Dermis blood vessel endothelial cell (primary cell): ENCODE data around the gene C2CD3. TPM values are rescaled to one million over a fixed set of nuclear protein-coding genes. Genes with fewer than 3 reads are reported as not detected.

ENCODE experiments used
- DNase-seq: peaks from one replicate; pipeline ENCODE4 v3.0.0; 2010
- total RNA-seq: library from RNA; depleted of rRNA; stranded (reverse); fragments of >200 nt; gene quantifications from 2 replicates; pipeline ENCODE4 v1.2.3, GENCODE V29; 2014

The C2CD3 gene, protein sequence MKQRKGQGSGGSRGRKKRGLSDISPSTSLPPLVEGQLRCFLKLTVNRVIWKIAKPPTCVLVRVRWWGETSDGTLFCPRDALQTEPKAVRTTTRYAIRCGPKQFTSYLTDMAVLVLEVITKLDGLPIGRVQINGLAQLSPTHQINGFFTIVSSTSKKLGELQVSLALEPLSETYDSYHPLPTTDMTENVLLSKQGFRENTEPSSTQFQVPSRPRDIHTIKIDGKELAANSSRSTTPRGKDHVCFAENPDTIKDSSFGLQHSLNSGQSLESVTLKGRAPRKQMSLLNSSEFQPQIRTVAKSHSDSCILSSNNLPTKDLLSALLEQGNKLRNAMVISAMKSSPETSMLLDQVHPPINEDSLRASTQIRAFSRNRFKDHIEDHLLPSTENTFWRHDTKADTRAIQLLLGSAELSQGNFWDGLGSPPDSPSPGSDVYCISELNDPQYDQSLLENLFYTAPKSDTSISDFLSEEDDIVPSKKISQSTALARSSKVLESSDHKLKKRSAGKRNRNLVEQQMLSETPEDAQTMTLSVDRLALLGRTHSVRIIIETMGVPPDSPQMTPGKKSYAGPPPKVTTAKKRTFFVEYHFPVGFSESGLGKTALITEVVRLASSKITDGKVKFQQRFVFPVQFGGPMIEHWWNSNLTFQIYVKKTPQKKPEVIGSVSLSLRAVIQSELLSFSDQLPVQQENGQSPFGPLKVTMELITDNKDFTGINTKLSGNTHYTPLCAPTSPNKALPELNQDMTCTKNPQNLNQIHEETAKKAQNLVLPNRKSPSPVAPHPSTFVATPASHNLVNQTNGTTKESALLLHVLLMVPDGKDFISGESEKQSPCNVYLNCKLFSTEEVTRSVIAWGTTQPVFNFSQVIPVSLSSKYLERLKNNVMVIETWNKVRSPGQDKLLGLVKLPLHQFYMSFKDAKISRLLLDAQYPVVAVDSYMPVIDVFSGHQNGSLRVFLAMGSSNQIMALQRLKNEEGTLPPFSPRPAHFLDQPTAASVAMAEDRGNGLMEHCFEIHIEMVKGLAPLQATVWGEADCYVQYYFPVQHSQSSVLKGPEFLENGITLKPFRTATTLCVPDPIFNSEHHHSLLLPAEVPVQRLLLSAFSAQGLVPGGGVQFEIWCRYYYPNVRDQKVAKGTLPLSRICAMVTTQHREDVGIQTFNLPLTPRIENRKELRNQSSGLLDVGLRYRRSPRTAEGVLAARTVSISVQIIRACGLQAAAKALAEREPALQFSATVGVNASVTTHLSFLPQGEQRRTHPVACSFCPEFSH (N-terminal part only)
- 13.4 and 14.4 TPM in 2 replicates for total RNA-seq

DNA sequence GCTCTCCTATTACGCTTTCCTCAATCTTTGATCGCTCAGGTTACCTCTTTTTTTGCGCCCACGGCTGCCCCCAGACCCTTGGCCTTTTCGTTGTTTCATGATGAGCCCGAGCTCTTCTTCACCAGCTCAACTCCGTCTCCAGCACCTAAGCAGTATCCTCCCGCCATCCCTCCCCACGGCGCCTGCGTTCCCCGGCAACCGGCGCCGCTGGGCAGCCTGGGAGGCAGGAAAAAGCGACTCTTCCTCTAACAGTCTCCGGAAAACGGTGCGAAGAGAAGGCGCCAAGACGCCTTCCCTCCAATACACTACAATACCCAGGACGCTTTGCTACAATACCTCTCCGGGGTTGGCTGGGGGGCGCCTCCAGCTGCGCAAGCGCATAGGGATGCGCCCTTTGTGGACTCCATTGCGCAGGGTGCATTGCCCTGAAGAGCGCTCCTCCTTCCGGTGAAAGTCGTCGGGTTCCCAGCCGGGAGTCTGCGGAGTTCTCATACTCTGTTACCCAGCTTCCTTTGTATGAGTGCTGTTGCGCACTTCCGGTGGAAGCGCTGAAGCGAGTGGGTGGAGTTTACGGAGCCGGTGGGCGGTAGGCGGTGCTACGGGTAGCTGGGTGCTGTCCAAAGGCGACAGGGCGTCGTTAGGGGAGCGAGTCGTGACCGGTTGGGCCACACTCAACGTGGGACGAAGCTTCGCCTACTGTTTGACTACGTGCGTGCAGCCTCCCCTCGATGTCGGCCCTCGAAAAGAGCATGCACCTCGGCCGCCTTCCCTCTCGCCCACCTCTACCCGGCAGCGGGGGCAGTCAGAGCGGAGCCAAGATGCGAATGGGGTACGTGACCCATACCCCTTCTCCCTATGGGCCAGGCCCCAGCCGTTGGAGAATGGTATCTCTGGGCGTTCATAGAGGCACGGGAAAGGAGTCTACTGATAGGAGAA is at the start of gene C2CD3, which contains the start of gene PPME1:
TSS of gene C2CD3 (minus strand) at position 309 of the 936 bp plus-strand sequence. CDS start at position 99, 210 bp downstream.
TSS of gene PPME1 (plus strand) at position 596 of the 936 bp plus-strand sequence. CDS start at position 729, 133 bp downstream.
- peak; percentile 99 for DNase-seq

DNA sequence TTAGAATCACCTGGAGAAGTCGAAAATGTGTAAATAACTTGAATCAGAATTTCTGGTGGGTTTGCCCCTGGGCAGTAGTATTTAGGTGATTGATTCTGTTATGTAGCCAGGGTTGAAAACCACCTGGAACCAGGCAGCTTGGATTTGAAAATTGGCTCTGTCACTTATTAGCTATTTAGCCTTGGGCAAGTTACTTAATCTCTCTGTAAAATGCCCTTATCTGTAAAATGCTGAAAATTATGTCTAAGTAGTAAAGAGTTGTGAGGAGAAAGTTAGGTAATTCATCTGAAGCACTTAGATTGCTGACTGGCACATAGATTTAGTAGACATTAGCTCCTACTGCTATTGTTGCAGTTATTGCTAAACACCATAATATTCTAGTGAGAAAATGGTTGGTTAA is 49.6 kb upstream of the C2CD3 start:
- no peak for DNase-seq

DNA sequence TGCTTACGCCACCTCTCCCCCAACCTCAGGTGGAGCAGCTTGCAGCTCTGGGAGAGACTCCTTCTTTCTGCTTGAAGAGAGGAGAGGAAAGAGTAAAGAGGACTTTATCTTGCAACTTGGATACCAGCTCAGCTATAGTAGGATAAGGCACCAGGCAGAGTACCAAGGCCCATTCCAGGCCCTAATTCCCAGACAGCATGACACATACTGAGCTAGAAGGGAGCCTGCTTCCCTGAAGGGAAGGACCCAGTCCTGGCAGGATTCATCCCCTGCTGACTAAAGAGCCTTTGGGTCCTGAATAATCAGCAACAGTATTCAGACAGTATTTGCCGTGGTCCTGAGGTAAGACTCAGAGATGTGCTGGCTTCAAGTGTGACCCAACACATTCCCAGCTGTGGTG is 41.7 kb upstream of the C2CD3 start:
- no peak for DNase-seq

DNA sequence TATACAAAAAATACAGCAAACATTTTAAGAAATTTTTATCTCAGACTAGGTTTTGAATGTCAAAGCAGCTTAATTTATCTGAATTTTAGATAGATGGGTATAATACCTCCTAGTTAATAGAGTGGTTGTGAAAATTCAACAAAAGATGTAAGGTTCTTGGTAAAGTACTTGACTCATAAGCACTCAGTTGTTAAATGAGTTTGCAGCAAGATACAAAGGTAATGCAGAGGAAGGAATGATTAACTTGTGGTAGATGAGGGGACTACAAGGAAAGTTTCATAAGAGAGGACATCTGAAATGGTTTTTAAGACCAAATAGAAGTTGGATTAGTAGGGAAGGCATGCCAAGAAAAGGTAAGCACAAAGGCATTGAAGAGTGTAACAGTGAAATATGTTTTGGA is 37.7 kb upstream of the C2CD3 start:
- DNase-seq = no peak

DNA sequence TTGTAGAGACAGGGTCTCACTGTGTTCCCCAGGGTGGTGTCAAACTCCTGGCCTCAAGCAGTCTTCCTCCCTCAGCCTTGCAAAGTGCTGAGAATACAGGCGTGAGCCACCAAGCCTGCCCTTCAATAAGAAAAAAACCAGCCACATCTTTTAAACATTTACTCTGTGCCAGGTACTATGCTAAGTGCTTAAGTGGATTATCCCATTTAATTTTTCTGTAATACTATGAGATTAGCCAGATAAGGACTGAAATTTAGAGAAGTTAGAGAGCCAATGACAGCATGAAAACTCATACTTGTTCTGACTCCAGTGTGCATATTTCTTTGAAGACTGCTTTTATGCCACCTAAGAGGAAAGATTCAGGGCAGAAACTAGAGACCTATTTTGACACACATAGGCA is 35.9 kb upstream of the C2CD3 start:
- DNase-seq = no peak

DNA sequence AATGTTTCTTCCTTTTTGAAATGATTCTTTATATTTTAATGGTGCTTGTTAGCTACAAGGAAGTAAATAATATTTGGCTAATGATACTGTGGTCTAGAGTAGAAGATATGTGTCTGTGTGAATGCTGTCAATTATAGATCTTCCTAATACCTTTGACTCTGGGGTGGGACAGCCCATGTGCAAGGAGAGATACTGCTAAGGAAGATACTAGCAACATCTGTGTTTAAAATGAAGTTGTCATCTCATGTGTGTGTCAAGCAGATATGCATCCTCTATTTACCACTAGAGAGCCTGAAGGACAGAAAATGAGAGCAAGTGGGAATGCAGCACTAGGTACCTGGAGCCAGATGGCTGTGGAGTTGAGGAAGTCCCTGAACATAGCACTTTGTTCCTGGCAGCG is 34.4 kb upstream of the C2CD3 start:
- DNase-seq = no peak

DNA sequence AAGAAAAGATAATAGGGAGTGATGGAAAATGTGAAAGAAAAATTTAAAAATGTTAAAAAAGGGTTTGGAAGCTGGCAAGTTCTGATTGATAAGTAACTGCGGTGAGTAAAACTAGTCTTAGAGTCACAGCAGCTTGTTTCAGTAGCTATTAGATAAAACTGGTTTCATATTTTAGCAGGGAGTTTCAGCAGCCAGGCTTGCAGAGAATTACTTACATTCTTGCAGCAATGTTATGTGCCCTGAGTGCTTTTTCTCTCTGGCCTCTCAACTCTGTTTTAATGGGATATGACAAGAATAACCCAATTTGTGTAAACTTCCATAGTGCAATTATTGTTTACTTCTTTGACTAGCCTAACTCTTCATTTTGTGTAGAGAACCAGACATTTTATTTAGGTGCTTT is 33.9 kb upstream of the C2CD3 start:
- no peak for DNase-seq

DNA sequence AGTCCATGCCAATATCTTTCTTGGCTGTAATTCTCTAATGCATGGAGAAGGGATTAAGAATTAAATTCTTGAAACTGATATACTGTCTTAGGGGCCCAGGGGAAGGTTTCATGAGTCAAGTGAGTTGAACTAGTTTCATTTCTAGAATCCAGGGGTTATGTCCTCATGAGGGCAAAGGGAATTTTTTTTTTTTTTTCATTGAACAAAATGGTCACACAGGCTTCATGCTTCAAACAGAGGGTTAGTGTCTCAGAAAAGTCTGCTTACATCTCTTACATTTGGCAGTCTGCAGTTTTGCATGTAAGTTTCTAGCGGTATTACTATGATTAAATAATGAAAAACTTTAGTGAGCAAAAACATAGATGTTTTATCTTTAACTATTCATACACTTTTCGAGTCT is 33.2 kb upstream of the C2CD3 start:
- DNase-seq = no peak

DNA sequence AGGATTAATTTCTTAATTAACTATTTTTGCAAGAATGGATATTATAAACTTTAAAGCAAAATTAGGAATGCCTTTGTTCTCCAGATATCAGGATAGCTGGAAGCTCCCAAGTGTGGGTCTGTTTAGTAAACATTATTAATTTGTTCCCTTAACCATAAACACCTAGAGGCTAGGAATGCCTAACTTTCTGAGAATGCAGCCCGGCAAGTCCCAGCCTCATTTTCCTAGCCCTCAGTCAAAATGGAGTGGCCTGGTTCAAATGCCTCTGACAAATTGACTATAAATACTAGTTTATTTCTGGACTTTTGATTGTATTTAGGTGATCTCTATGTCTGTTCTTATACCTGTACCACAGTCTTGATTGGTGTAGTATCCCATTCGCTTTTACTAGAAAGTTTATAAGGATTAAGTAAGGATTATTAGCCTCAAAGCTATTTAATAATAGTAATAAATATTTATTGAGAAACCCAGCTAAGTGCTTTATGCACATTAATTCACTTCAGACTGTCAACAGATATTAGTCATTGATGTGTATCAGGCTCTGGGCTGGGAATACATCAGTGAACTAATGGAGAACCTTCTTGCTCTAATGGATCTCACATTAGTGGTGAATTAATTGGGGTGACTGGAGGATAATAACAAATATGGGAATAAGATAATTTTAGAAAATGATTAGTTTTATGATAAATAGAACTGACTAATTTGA is 26.1 kb upstream of the C2CD3 start:
- DNase-seq = no peak

DNA sequence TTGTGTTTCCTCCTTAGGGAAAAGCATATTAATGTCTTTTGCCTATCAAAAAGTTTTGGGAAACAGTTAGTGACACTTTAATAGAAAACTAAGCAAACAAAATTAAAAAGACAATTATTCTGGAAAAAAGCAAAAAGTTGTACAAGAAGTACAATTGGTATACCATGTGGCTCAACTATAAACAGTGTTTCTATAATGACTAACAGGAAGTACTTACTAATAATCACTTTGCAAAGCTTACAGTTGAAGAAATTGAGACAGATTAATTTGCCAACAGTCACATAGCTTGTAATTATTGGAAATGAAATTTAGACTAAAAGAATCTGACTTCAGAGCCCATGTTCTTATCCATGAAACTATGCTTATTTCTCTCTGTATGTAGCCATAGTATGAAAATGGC is 25.0 kb upstream of the C2CD3 start:
- DNase-seq = peak; percentile 40

DNA sequence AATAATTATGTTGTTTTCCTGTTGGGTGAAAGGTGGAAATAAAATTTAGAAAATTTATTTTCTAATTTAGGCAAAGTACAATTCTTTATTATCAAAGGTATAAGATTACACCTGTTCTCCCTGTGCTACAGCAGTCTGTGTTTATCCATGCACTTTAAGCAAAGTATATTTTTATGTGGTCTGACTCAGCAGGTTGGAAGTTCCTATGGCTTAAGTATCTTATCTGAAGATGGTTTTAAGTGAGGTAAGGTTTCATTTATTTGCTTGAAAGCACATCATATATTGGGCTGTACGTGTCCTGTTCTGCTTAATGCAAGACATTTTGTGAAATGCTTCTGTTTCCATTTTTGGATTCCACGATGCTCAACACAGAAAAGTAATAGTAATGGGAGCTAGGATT is 14.9 kb upstream of the C2CD3 start:
- no peak for DNase-seq

DNA sequence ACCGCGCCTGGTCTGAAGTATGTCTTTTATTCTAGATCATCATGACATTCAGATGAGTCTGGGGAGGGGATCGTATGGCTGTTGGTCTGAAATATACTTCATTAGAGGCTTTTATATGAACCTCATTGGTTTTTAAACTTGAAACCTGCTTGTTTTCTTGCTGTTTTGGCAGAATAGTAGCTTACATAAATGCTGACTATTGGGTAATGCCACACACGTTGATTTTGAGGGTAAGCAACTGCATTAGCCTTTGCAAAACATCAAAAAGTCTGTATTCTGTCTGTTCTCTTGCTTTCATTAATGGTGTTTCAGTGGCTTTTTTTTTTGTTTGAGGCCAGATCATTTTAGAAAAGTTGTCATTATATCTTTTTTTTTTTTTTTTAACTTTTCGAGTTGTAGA is 14.5 kb upstream of the C2CD3 start:
- no peak for DNase-seq

DNA sequence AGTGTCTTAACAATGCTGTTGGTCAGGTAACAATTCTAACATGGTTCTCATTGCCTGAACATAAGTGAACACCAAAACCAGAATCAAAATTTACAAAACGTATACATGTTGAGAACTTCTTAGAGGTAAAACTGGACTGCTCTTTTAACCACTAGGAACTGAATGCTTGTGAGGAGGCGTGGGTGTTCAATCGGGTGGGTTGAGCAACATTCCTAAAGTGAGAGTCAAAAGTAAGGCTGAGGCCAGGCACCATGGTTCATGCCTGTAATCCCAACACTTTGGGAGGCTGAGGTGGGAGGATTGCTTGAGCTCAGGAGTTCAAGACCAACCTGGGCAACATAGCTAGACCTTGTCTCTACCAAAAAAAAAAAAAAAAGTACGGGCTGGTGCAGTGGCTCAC is 11.8 kb upstream of the C2CD3 start:
- no peak for DNase-seq

DNA sequence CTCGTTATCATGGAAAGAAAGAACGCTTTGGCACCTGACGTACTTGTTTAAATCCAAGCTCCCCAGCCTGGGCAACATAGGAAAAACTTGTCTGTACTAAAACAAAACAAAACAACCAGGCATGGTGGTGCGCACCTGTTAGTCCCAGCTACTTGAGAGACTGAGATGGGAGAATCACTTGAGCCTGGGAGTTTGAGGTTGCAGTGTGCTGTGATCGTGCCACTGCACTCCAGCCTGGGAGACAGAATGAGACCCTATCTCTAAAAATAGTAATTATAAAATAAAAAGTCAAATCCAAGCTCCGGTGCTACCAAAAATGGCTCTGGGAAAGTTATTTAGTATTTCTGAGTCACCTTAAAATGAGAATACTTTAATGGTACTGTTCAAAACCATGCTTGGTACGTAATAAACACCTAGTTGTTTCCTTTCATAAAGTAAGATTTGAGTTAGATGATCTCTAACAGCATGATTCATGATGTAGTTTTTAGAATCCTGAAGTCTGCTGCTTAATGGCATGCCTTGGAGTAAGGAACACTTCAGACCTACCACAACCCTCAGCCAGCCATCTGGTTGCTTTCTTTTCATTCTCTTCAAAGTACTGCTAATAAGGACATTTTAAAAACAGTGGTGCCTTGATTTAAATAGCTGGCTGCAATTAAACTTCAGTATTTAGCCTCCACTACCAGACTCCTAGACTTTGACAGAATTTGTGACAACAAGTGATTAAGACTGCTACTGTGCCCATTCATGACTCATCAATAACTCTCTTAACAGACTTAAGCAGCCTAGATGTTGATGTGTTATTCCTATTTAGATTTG is 8.6 kb upstream of the C2CD3 start:
- peak; percentile 30 for DNase-seq

DNA sequence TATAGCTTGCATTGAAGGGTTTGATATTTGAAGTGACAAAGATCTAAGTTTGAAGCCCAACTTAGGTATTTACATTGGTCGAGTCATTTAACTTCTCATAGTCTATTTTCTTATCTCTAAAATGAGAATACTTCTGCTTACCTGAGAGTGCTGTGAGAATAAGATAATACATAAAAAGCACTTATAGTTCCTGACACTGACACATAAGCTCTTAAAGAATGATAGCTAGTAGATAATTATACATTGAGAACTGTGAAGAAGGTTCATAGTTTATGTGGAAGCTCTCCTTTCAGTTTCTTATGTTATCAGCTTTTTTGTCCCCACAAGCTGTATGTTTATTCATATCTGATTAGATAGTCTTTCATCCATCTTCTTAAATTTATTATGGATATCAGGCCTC is 5.1 kb upstream of the C2CD3 start:
- DNase-seq = no peak

DNA sequence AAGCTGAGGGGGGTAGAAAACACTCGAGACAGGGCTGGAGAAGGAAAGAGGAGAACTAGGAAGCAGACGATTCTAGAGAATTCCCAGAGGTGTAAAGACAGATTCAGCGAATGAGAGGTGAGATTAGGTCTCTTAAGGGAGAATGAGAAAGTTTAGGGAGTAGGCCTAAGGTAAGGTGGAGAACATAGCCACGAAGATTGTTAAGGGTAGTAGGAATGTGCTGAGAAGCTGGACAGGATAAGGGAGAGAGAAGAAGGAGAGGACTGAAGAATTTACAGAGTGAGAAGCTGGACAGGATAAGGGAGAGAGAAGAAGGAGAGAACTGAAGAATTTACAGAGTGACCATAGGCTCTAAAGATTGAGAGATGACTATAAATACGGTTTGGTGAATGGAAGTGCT is 1.2 kb upstream of the C2CD3 start:
- peak; percentile 12 for DNase-seq

DNA sequence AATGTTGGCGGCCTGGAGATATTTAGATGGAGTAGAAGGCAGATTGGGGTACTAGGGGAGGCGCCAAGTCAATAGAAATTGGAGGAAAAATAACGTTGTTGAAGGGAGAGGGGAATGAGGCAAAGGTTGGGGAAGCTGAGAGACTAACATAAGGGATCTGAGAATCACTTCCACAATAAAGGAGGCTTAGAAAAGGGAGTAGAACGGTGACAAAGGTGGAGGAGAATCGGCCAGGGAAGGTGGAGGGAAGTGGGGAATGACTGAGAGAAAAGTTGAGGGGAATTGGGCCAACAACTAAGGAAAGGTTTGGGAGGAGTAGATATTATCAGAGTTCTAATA is 797 bp upstream of the C2CD3 start:
- no peak for DNase-seq

DNA sequence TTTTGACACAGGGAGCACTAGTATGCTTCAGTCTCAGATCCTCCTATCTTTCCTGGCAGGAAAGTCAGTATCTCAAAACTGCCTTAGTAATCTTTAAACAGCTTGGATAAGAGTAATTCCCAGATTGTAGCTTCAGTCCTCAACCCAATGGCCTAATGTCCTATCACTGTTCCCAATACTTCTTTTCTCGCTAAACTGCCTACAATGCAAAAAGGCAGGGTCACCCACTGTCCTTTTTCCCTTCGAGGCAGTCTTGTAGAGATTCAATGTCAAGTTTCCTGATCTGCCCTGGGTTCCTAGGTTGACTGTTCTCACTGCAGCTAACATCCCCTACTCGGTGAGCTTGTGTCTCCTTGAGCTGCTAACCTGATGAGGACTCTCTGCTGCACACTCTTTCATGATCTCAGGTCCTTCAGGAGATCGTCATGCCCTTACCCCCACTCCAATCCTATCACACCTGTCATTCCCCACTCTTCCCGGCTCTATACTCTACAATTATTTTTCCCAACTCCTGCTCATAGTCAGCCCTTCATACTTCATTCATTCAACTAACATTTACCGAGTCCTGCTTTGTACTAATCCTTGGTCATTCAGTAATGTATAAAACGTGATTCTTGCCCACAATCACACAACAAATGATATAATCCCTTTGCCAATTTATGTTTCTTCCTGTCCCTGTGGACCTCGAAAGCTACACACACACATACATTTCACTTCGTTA is 904 bp downstream of the C2CD3 start:
- peak; percentile 18 for DNase-seq

DNA sequence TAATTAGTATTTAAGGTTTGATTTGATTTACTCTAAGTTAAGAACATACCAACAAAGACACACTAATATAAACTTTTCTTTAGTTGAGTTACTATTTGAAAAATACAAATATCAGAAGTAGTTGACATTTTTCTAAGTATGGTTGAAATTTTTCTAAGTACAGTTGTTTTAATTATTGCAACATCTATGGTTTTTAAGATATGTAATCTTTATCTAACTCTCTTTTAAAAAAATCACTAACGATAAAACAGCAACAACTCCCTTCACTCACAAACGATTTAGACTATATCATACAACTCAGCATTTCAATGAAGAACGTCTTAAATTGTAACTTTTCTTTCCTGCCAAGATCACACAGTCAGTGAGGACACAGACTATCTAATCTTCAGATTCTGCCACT is 2.0 kb downstream of the C2CD3 start:
- DNase-seq = no peak
